Left forelimb (tissue), 1 donor: ENCODE results near the gene H6PD.
A peak's percentile ranks its signal among the peaks of the same experiment; 100 is the strongest.

Source experiments
- DNase-seq: peaks from one replicate; pipeline ENCODE4 v3.0.0-alpha.2; 2018; ENCODE audit warnings: low spot score

Gene H6PD

DNA sequence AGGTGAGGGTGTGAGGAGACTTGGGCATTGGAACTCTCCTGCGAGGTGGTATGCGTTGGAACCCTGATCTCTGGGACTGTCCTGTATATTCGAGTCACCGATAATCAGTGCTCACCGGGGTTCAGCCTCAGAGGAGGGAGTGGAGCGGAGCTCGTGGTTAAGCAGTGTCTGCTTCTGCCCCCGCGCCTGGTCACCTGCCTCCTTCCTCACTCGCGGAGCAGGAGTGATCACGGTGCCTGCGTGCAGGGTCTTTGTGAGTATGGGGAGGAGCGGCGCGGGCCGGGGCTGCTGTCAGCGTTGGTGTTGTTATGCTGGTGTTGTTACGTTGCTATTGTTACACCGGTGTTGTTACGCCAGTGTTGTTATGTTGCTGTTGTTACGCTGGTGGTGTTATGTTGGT, 23.3 kb downstream of the H6PD start:
- DNase-seq: no peak

DNA sequence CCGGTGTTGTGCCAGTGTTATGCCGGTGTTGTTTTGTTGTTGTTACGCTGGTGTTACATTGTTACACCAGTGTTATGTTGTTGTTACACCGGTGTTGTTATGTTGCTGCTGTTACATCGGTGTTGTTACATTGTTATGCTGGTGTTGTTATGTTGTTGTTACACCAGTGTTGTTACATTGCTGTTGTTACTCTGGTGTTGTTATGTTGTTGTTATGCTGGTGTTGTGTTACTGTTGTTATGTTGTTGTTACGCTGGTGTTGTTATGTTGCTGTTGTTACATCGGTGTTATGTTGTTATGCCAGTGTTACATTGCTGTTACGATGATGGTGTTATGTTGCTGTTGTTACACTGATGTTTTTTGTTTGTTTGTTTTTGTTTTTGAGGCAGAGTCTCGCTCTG, 24.1 kb downstream of the H6PD start:
- DNase-seq: no peak

DNA sequence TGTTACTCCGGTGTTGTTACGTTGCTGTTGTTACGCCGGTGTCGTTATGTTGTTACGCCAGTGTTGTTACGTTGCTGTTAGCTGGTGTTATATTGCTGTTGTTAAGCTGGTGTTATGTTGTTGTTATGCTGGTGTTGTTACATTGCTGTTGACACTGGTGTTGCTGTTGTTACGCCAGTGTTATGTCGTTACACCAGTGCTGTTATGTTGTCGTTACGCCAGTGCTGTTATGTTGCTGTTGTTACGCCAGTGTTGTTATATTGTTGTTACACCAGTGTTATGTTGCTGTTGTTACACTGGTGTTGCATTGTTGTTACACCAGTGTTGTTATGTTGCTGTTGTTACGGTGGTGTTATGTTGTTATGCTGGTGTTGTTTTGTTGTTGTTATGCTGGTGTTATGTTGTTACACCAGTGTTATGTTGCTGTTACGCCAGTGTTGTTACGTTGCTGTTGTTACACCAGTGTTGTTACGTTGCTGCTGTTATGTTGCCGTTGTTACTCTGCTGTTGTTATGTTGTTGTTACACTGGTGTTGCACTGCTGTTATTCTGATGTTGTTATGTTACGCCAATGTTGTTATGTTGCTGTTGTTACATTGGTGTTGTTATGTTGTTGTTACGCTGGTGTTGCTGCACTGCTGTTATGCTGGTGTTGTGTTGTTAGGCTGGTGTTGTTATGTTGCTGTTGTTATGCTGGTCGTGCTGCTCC, 25.6 kb downstream of the H6PD start:
- no peak for DNase-seq

DNA sequence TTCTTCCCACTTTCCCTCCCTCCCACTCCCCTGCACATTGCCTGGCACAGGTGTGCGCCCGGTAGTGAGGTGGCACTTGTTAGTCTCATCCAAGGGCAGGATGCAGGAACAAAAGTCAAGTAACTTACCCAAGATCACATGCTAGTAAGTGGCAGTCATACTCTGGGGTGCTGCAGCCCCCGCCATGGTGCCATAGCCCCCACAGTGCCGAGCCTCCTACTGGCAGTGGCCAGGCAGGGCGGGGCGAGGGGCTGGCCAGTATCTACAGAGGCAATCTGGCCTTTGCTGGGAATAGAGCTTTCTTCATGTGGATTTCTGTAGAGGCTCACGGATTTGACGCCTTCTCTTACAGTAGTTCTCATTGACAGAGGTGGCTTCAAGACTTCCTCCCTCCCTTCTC, 26.9 kb downstream of the H6PD start:
- DNase-seq: peak; percentile 48

DNA sequence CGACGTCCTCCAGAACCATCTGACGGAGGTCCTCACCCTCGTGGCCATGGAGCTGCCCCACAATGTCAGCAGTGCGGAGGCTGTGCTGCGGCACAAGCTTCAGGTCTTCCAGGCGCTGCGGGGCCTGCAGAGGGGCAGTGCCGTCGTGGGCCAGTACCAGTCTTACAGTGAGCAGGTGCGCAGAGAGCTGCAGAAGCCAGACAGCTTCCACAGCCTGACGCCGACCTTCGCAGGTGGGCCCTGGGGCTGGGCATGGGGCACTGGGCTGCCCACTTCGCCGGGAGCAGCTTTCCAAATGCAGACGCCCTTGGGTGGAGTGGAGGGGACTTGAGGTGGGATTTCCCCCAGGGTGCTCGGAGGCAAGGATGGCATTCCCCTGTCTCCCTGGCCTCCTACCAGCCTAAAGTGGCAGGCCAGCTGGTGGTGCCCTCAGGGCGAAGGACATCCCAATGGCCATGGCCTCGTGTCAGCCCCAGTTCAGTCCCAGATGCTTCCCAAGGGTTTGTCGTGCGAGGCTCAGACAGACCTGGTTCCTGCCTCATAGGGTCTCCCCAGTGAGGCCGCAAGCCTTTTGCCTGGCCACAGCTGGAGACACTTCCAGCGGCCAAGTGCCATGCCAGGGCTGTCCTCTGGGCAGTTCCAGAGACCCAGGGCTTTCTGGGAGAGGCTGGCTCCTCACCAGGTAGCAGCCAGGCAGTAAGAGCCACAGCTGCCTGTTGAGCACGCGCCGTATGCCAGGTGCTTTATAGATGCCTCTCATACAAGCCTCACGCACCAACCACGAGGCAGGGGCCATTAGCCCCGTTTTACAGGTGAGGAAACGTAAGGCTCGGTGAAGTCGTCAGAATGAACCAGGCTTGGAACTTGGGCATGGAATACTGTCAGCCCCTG, 27.8 kb downstream of the H6PD start:
- DNase-seq: peak; percentile 59

DNA sequence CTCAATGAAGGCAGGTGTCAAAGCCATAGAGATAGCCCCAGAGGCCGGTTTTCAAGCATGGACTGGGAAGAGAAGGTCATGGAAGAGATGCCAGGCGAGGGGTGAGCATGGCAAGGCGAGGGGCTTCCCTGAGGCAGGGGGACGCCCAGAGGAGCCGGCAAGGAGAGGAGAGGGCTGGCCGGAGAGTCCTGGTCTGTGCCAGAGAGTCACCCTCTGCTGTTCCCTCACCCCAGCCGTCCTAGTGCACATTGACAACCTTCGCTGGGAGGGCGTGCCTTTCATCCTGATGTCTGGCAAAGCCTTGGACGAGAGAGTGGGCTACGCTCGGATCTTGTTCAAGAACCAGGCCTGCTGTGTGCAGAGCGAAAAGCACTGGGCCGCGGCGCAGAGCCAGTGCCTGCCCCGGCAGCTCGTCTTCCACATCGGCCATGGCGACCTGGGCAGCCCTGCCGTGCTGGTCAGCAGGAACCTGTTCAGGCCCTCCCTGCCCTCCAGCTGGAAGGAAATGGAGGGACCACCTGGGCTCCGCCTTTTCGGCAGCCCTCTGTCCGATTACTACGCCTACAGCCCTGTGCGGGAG, 28.8 kb downstream of the H6PD start:
- peak; percentile 45 for DNase-seq

DNA sequence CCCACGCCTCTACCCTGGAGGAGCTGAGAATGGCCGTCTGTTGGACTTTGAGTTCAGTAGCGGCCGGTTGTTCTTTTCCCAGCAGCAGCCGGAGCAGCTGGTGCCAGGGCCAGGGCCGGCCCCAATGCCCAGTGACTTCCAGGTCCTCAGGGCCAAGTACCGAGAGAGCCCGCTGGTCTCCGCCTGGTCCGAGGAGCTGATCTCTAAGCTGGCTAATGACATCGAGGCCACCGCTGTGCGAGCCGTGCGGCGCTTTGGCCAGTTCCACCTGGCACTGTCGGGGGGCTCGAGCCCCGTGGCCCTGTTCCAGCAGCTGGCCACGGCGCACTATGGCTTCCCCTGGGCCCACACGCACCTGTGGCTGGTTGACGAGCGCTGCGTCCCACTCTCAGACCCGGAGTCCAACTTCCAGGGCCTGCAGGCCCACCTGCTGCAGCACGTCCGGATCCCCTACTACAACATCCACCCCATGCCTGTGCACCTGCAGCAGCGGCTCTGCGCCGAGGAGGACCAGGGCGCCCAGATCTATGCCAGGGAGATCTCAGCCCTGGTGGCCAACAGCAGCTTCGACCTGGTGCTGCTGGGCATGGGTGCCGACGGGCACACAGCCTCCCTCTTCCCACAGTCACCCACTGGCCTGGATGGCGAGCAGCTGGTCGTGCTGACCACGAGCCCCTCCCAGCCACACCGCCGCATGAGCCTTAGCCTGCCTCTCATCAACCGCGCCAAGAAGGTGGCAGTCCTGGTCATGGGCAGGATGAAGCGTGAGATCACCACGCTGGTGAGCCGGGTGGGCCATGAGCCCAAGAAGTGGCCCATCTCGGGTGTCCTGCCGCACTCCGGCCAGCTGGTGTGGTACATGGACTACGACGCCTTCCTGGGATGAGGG, 29.7 kb downstream of the H6PD start:
- peak; percentile 60 for DNase-seq

DNA sequence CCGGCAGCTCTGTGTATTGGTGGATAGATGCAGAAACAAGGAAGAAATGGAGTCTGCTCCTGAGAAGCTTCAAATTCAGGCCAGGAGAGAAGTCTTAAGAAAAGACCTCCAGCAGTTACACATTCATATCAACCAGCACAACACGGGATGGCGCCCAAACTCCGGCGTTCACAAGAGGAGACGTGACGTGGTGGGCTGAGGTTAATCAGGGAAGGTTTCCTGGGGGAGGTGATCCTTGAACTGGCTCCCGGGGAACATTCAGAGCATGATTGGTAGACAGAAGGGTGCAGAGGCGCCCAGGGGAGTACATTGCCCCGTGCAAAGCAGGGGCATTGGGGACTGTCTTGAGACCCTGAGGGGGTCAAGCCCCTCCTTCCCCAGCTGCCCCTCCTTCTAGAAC, 30.5 kb downstream of the H6PD start:
- peak; percentile 47 for DNase-seq

DNA sequence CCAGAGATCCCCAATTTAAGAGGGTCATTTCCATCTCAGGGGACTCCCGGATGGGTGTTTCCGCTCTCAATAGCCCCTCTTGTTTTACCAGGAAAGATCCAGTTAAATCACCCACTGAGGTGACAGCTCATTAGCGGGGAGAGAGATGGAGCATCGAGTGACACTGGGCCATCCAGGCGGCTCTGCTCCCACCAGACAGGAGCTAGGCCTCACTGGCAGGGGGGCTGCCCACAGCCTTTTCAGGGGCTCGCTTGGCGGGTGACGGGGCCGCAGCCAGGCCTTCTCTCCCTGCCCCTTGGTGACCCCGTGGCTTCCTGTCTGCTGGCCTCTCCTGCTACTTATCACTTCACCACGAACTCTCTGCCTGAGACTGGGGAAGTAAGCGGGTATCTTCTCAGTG, 31.4 kb downstream of the H6PD start:
- DNase-seq: peak; percentile 54

DNA sequence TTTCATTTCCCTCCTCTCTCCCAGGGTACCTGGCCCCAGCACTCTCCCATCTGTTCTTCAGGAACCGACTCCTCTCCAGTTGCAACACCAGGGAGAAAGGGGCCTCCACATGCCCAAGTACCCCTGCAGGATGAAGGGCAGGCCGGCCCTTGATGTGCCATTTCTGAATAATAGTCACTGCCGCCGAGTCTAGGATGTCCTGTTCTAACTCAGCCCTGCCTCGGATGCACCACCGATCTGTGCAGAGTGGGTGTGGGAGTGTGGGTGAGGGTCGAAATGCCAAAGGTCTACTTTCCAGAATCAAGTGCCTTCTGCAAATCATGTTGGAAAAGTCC, 32.7 kb downstream of the H6PD start:
- DNase-seq: no peak

DNA sequence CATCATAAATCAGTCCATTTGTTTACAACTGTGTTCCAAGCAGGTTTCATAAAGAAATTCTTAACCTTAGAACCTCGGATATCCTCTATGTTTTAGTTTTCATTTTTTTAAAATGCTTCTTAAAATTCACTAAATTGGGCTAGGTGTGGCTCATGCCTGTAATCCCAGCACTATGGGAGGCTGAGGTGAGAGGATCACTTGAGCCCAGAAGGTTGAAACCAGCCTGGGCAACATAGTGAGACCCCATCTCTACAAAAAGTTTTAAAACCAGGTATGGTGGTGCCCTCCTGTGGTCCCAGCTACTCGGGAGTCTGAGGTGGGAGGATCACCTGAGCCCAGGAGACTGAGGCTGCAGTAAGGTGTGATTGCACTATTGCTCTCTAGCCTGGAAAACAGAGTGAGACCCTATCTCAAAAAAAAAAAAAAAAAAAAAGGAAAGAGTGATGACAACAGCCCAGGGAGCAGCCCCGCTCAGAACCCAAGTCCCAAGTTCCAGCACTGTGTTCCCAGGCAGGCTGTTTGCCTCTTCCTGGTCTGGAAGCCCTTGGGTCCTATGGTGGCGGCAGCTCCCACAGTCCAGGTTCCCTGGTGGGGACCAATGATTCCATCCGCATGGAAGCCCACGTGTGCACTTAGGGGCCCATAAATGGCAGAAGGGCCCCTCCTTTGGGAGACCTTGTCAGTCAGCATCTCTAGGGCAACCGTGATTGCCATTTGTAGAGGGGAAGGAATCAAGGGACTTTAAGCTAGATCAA, 33.4 kb downstream of the H6PD start:
- no peak for DNase-seq

DNA sequence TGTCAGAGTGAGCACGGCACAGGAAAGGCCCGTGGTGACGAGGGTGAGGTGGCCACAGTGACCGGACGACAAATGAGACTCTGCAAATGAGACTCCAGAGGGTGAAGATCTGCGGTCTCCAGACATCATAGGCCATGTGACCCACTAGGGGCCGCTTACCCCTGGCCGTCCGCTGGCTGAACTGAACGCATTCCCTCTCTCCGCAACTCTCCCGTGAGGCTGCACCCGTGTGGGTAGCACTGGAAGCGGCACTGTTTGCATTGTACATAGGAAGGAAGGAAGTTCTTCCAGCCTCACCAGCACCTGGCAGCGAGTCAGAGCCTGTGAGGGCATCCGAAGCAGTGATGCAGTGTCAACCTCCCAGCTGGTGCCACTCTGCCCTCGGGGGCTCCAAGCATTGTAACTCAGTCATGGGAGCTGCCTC, 34.5 kb downstream of the H6PD start:
- DNase-seq: peak; percentile 59

DNA sequence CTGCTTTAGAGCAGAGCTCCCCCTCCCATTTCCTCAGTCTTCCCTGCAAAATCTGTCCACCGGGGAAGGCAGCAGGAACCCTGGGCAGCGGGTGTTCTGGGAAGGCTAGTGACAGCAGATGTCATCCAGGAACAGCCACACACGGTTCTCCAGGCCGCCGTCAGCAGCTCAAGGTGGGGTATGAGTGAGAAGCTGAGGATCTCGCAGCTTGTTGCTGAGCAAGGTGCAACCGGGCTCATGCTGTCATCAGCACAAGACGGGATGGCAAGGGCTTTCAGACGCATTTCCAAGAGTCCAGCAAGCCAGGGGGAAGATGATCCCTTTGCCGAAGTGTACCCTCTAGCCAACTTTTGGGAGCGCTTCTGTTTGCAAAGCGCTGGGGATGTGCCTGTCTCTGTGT, 35.1 kb downstream of the H6PD start:
- peak; percentile 59 for DNase-seq

DNA sequence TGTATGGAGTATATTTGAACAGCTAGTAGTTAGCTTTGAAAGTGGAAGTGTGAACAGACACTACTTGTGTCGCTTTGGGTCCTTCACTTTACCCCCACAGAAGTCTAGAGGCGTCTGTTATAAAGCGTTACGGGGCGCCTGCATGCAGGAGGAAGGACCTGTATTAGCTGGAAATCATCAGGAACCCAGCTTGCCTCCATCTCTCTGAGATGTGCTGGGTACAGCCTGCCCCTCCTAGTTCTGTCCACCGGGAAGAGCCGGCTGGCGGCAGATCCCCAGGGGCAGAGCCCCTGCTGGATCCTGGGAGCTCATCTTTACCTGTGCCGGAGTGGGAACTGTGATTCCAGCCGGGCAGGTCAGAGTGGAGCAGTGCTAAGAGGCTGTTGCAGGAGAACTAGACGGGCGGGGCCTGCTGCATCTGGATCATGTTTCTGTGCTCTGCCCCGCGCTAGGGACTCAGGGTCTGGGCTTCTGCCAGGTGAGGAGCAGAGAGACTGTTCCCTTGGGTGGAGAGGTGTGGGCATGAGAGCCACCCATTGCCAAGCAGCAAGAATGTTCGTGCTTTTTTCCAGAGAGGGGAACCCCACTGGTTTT, 35.8 kb downstream of the H6PD start:
- peak; percentile 60 for DNase-seq

DNA sequence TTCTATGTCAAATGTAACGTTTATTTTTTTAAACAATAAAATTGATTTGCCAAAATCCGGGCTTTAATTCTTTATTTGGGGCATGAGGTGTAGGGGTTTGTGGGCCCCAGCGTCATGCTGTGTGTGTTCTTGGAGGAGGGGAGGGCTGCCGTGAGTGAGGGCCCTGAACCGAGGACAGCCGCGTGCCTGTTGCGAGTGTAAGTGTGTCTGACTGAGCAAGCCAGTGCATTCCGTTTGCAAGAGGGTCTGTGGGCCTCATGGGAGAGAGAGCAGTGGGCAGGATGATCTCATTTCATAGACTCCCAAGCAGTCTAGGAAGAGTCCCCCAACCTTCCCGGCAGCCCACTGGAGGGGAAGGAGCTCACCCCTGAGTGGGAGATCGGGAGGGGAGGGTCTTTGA, 36.7 kb downstream of the H6PD start:
- DNase-seq: no peak

DNA sequence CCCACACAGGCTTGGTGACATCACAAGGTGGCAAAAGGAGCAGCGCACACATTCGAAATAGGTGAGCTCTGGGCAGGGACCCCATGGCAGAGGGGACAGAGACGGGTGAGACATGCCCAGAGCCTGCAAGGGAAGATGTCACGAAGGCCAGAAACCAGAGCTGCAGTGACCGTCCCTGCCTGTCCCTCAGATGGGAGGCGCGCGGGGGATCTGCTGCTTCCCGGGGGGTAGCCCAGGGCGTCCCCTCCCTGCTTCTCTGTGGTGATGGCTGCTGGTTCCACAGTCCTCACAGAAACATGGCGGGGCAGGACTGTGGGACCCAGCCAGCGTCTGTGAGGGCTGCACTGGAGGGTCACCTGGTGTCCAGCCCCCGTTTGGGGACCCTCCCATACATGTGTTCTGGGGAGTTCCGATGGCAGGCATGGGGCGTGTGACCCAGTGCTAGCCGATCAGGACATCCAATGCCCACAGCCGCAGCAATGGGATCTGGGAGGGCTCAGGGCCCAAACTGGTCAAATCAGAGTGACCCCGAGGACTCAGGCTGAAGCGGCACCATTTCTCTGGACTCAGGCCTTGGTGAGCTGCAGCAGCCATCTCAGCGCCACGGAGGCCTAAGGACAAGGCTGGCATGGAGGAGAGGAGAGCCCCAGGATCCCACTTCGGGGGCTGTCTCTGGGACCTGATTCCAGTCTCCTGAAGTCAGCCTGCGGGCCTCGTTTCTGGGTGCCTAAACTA, 37.5 kb downstream of the H6PD start:
- peak; percentile 47 for DNase-seq

DNA sequence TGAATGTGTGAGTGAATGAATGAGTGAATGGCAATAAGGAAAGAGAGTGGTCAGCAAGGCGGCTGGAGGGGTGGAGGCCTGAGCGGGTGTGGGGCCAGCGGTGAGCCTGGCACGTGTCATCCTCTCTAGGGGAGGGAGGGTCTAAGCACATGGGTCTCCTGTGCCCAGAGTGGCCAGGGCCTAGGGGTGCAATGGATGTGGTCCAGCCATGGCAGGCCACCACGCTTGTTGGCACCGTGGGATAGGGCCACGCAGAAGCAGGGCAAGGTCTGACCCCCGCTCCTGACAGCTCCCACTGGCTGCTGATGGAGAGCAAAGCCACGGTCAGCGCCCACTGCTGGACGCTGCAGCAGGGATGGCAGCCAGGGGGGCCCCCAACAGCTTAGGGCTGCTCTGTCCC, 38.6 kb downstream of the H6PD start:
- peak; percentile 62 for DNase-seq

DNA sequence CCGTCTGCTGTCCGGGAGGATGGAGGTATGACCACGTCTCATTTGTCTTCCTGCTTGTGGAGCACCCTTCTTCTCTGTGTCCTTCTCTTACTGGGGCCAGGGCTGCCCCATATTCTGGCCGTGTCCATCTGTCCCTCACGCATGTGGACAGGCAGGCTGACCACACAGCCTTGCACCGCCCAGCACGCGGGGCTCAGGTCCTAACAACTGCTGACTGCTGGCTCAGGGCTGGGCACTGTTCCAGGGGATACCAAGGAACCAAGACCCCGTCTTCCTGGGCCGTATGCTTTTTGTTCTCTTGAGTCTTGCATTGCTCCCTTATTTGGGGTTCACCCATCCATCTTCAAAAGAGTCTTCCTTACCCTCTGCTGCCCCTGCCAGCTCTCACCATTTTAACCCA, 40.6 kb downstream of the H6PD start:
- DNase-seq: no peak

DNA sequence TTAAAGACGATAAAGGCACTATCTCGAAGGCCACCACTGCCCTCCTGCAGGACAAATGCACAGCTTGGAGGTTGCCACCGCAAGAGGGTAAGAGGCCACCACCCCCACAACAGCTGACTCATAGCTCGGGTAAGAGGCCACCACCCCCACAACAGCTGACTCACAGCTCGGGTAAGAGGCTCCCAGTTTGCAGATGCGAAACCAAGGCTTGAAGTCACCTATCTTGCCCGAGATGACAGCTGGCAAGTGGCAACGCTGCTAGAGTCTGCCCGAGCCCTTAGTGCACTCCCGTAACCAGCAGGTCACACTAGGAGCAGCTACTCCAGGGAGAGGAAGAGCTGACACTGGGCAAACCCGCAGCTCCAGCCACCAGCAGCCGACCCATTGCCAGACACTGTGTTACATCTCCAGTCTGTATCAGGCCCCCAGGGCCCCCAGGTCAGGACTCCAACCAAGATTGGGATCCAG, 41.0 kb downstream of the H6PD start:
- DNase-seq: no peak

DNA sequence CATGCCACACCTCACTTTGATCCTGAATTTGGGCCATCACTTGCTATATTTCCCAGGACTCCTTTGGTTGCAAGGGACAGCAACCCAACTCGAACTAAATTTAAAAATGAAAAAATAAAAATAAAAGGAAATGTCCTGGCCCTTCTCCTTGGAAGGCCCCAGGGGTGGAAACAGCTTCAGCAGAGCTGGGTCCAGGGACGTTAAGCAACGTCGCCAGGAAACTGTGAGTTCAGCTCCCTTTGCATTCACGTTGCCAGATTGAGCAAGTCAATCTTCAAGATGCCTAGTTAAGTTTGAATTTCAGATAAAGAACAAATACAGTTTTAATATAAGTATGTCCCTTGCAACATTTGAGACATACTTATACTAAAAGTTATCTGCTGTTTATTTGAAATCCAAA, 43.5 kb downstream of the H6PD start:
- no peak for DNase-seq
